Body of pancreas (tissue), 4 donors: ENCODE results near the gene PSMB2. TPM values are rescaled to one million over a fixed set of nuclear protein-coding genes. Genes with fewer than 3 reads are reported as not detected.

Experiments used
- ATAC-seq: fragments of 150-250 bp; one replicate; pipeline ENCODE4 v1.9.1; 2016
- DNase-seq, 4 donors: peaks; one replicate each; pipeline ENCODE4 v3.0.0-alpha.2; 2019
- H3K27ac ChIP-seq, 4 donors: fragments of 200-600 bp; sonication (generic); 1 replicate in 3 of 4; 2 replicates in 1 of 4; pipeline versions ENCODE4 v1.5.1 to v1.6.1; 2016 to 2019; ENCODE audit warnings: mild to moderate bottlenecking in 1 of 4, mixed read lengths in 1 of 4, moderate library complexity in 1 of 4
- H3K27me3 ChIP-seq, 2 donors: fragments of 200-600 bp; sonication (generic); one replicate each; pipeline ENCODE4 v1.6.0; 2016; ENCODE audit warnings: mild to moderate bottlenecking in 1 of 2
- H3K36me3 ChIP-seq, 2 donors: fragments of 200-600 bp; sonication (generic); replicated peaks in 1 of 2; 2 replicates each; pipeline ENCODE4 v1.5.1; 2016; ENCODE audit warnings: low read depth in 2 of 2; ENCODE audit not compliant: insufficient read depth in 1 of 2
- H3K4me1 ChIP-seq: fragments of 200-600 bp; sonication (generic); one replicate; pipeline ENCODE4 v1.6.0; 2016
- H3K4me3 ChIP-seq, 2 donors: fragments of 200-600 bp; sonication (generic); 1 replicate in 1 of 2; 2 replicates in 1 of 2; pipeline ENCODE4 v1.5.1; 2016 to 2019
- H3K9me3 ChIP-seq, 3 donors: fragments of 200-600 bp; sonication (generic); 1 replicate in 2 of 3; 2 replicates in 1 of 3; pipeline ENCODE4 v1.5.1; 2016
- CTCF ChIP-seq, 7 experiments: fragments of 450-650 bp in 4 of 7; fragments of 200-600 bp in 3 of 7; sonication (generic) in 3 of 7; IDR thresholded peaks; one replicate each; pipeline ENCODE4 v1.5.1; 2016 to 2019; ENCODE audit warnings: antibody characterized with exemption in 7 of 7
- POLR2A ChIP-seq, 3 donors: fragments of 450-650 bp; IDR thresholded peaks; one replicate each; pipeline ENCODE4 v1.6.1; 2016; ENCODE audit warnings: antibody characterized with exemption in 3 of 3, mild to moderate bottlenecking in 2 of 3
- WGBS, 2 donors: methylation state at CpG; one replicate each; pipeline ENCODE4 v1.1.5; 2017; 5-methylcytosine and 5-hydroxymethylcytosine counted together
- intact Hi-C: fragments of 100-400 bp; cut with DNase I; formaldehyde crosslinking; loops from one replicate; pipeline ENCODE4 v1.15.1; 2023
- total RNA-seq, 2 donors: library from RNA; depleted of rRNA; stranded (reverse); fragments of >200 nt; gene quantifications; one replicate each; pipeline ENCODE4 v1.1.0, GENCODE V29; 2016

The PSMB2 gene
- total RNA-seq, 2 donors from 2014 or later: 13.2 to 17.5 TPM

DNA sequence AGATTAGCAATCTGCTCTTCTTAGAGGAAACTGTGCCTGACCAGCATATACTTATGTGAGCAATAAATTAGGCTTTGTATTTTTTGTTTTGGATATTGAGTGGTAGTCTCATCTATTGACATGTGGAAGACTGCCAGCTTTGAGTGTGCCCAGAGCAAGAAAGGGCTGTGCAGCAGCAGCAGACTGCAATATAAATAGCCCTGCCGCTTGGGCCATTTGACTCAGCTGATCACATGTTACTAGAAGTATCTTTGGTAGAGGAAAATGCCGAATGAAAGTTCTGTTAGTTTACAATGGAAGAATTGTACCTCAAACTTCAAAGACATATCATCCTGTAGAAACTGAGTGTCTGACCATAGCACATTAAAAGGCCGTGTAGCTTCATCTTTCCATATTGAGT is 9.1 kb upstream of the PSMB2 start:
- Histone ChIP-seq H3K9me3 (no peaks in the 10 kb centered on the region), H3K4me1 (peaks cover 19% of the 10 kb centered on the region), H3K27me3 (no peaks in the 10 kb centered on the region), H3K36me3 (no peaks in the 10 kb centered on the region), H3K4me3 (no peak overlapping the region), H3K27ac (no peak overlapping the region)
- WGBS, 2 donors: 52 to 58% methylated on average over 3 of the region's 3 CpGs
- TF ChIP-seq CTCF (IDR thresholded peaks at IDR 0.05) (no peak), POLR2A (IDR thresholded peaks at IDR 0.05) (no peak)
- no peak for ATAC-seq
- DNase-seq: no peak
- intact Hi-C loops: no loop called here

DNA sequence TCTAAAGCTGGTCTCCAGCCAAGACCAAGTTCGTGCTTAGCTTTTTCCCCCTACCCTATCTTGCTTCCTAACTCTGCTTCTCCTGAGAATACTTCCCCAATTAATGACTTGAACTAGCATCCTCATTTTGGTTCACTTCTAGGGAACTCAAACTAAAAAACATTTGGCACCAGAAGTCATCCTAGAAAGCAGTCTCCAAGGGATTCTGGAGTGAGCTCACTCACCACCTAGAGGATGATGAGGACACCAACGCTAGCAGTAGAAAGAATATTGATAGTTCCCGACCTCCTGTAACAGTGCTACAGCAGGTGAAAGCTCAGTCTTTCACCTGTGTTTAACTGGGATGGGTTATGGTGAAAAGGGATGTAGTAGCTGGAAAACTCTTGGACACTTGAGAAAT is 4.7 kb upstream of the PSMB2 start:
- 5 to 6% methylated on average over 3 of the region's 3 CpGs for WGBS, 2 donors
- Histone ChIP-seq H3K9me3 (no peaks in the 10 kb centered on the region), H3K4me3 (no peak overlapping the region), H3K27me3 (no peaks in the 10 kb centered on the region), H3K36me3 (no peaks in the 10 kb centered on the region), H3K4me1 (peaks cover 22% of the 10 kb centered on the region), H3K27ac (no peak overlapping the region)
- DNase-seq (no peak), ATAC-seq (no peak)
- TF ChIP-seq POLR2A (IDR thresholded peaks at IDR 0.05): no peak
- TF ChIP-seq CTCF (IDR thresholded peaks at IDR 0.05): peak in 3 of 7 experiments; percentile 8 to 28 (median 11)
- intact Hi-C loops: no loop called here

DNA sequence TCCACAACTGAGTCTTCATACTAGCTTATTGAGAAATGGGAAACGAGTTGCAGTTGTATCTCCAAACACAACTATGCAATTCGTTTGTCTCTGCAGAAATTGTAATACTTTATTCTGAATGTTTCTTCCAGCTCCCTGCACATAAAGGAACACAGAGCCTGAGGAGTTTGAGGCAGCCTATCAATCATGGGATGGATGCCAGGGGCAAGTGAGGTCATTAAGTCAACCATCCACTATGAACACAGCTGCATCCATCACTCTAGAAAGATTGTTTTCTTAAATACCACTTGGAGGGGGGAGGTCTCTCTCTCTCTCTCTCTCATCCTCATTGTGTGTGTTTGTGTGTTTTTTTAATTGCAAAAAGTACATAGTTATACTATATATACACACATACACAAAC is 2.9 kb upstream of the PSMB2 start:
- Histone ChIP-seq H3K4me3 (no peak overlapping the region), H3K36me3 (no peaks in the 10 kb centered on the region), H3K27ac (no peak overlapping the region), H3K4me1 (peaks cover 19% of the 10 kb centered on the region), H3K9me3 (no peaks in the 10 kb centered on the region), H3K27me3 (no peaks in the 10 kb centered on the region)
- DNase-seq (peak in 1 of 4 donors; percentile 23), ATAC-seq (no peak)
- intact Hi-C loops: no loop called here
- TF ChIP-seq POLR2A (IDR thresholded peaks at IDR 0.05): no peak
- 16 to 25% methylated on average over 2 of the region's 2 CpGs for WGBS, 2 donors

DNA sequence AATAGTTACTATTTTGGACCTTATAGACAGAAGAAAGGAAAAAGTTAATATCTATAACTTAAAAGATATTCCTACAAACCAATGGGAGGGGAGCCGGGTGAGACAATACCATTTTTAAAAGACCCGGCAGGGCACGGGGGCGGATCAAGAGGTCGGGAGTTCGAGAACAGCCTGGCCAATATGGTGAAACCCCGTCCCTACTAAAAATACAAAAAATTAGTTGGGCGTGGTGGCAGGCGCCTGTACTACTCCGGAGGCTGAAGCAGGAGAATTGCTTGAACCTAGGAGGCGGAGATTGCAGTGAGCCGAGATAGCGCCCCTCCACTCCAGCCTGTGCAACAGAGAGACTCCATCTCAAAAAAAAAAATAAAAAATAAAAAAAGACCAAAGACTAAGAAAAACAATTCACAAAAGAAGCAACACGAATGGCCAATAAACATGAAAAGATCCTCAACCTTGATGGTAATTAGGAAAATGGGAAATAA is 1.2 kb upstream of the PSMB2 start:
- Histone ChIP-seq H3K4me1 (peaks cover 33% of the 10 kb centered on the region), H3K27me3 (no peaks in the 10 kb centered on the region), H3K36me3 (no peaks in the 10 kb centered on the region), H3K9me3 (no peaks in the 10 kb centered on the region), H3K27ac (peak overlapping the region in 3 of 4 donors; percentile 90 to 96 (median 96)), H3K4me3 (peak overlapping the region in 1 of 2 donors; percentile 79)
- ATAC-seq (no peak), DNase-seq (peak in 1 of 4 donors; percentile 15)
- intact Hi-C loops: no loop called here
- 29% methylated on average over 14 of the region's 14 CpGs for whole genome bisulfite sequencing, 2 donors
- TF ChIP-seq CTCF (IDR thresholded peaks at IDR 0.05): no peak
- no peak for TF ChIP-seq POLR2A (IDR thresholded peaks at IDR 0.05)

DNA sequence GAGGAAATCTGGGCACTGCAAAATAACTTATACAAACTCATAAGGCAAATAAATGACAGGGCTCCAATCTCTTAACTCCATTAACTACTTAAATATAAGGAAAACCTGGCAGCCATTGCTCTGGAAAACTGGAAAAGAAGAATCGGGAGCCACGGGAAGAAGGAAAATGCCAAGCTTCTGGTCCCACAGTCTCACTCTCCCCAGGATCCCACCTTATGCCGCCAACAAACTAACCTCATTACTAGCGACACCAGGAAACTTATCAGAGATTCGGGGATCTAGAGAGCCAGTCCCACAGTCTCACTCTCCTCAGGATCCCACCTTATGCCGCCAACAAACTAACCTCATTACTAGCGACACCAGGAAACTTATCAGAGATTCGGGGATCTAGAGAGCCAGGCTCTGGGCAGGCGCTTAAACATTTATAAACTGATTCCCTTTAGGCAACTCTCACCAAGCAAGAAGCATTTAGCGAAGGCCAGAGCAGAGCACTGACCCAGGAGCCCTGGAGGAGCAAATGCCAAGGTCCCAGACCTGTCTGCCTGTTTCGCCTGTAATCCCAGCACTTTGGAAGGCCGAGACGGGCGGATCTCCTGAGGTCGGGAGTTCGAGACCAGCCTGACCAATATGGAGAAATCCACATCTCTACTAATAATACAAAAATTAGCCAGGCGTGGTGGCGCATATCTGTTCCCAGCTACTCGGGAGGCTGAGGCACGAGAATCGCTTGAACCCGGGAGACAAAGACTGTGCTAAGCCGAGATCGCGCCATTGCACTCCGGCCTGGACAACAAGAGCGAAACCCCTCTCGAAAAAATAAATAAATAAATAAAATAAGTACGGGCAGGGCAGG is 720 bp downstream of the PSMB2 start:
- no peaks in the 10 kb centered on the region for H3K9me3 ChIP-seq
- DNase-seq (no peak), ATAC-seq (no peak)
- peaks cover 44% of the 10 kb centered on the region for H3K4me1 ChIP-seq
- 14 to 15% methylated on average over 27 to 29 of the region's 29 CpGs for WGBS, 2 donors
- H3K4me3 ChIP-seq: peak overlapping the region; percentile 79 to 88
- peaks cover 0 to 4% of the 10 kb centered on the region in 2 donors for H3K36me3 ChIP-seq
- TF ChIP-seq CTCF (IDR thresholded peaks at IDR 0.05) (no peak), POLR2A (IDR thresholded peaks at IDR 0.05) (no peak)
- no peaks in the 10 kb centered on the region for H3K27me3 ChIP-seq
- peak overlapping the region; percentile 79 to 96 (median 93) for H3K27ac ChIP-seq
- intact Hi-C loops: no loop called here
